NCI-H2081 treated with DMSO at 0.1 percent for 48 hours (cell line): ENCODE data around the gene CYTL1.
"Not testable (repeated sequence)": the region's sequence is repeated elsewhere in the genome, so short reads cannot be mapped to it uniquely, and the experiment has no call there.

Source experiments
- DNase-seq: peaks from one replicate; lab custom pipeline; 2025; lab: John Stamatoyannopoulos, UW

CYTL1 gene

DNA sequence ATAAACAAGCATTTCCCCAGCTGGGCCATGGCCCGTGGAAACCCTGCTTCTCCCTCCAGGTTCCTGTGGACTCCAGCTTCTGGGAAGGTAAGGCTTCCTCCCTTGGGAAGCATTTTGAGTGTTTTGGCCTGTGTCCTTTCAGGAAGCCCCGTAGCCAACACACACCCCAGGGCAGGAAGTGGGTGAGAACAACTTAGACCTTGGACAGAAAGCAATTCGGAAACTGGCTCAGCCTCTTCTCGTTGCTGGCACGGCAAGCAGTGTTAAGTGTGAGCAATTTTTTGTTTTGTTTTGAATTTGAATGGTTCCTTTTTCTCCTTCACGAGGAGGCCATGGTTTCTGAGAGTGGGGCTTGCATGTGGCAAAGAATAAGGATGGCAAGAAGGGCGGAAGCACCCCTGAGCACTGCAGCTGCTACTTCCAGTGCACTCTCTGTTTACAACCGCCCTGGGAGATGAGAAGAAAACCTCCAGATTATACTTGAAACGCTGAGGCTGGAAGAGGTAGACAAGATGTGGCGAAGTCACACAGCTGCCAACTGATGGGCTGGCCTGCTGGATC is 14.1 kb upstream of the CYTL1 start:
- no peak for DNase-seq

DNA sequence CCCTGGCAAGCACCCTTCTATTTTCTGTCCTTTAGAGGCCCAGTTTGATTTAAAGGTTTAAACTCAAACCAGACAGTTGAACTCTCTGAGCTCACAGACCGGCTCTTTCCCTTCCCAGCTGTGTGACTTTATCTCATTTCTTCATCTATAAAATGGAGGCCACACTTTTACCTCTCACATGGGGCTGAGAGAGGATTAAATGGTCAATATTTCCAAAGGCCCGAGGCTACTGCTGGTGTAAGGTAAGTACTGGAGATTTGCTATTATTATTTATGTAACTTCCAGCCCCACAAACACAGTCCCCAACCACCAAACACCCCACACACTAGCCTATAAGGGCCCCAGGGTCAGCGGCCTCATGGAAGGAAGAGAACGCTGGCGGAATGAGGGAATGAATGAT is 13.6 kb upstream of the CYTL1 start:
- DNase-seq: no peak

DNA sequence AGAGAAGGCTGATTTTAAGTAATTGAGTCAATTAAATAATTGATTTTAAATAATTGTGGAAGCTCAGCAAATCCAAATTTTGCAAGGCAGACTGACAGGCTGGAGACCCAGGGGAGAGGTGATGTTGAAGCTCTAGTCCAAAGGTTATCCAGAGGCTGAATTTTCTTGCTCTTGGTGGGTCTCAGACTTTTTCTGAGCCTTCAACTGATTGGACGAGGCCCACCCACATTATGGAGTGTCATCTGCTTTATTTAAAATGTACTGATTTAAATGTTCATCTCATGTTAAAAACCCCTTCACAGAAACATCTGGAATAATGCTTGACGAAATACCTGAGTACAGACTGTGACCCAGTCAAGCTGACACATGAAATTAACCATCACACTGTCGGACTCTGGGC is 11.7 kb upstream of the CYTL1 start:
- no peak for DNase-seq

DNA sequence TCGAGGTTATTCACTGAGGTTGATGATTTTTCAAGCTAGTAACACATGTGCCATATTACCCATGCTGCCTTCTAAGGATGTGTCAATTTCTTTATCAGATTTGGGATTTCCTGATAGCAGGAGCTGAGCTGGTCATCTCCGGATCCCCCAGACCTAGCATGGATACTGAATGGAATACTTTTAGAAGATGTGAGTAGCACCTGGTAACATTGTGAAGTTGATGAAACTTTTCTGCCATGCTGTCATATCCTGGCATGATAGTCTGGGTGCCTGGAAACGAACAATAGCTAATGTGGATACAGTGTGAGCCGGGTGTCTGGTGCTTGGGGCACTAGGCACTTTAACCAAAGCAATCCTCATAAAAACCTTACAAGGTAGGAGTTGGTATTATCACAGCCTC is 11.0 kb upstream of the CYTL1 start:
- no peak for DNase-seq

DNA sequence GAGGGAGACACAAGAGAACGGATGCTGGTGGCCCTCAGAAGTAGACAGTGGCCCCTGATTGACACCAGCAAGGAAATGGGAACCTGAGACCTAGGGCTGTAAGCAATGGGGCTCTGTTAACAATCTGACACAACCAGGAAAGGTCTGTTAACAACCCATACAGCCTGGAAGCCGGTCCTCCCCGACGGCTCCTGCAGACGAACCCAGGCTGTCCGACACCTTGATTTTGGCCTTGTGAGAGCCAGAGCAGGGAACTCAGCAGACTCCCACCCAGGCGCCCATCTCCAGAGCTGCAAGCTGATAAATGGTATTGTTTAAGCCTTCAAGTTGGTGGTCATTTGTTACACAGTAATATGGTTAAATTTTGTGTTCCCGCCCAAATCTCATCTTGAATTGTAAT is 10.2 kb upstream of the CYTL1 start:
- DNase-seq: no peak

DNA sequence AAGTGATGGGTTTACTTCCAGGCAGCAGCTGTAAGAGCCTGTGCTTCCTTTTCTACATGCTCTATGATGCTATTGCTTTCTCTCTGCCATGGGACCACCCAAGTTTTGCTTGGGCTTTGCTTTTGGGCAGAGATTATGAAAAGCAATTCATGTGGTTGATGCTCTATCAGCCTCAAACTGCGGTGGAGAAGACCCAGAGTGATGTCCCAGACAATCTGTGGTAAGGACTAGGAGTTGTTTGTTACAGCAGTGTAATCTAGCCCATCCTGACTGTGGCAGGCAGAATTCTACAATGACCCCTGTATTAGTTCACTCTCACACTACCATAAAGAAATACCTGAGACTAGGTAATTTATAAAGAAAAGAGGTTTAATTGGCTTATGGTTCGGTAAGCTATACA is 9.2 kb upstream of the CYTL1 start:
- DNase-seq: no peak

DNA sequence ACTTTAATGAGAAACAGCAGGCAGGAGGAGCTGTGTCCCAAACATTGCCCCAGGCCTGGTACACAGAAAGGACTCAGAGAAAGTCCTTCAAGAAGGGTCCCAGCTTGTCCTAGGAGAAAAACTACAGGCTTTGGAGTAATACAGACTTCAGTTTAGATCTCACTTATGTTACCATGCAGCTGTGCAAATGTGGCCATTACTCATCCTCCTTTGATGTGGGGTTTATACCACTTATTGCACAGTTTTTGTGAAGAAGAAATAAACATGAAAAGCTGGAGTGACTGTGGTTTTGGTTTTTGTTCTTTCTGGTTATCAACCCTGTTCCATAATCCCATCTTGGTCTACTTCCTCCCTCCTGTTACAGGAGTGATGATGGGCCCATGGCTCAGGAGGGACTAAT is 8.1 kb upstream of the CYTL1 start:
- DNase-seq: no peak

DNA sequence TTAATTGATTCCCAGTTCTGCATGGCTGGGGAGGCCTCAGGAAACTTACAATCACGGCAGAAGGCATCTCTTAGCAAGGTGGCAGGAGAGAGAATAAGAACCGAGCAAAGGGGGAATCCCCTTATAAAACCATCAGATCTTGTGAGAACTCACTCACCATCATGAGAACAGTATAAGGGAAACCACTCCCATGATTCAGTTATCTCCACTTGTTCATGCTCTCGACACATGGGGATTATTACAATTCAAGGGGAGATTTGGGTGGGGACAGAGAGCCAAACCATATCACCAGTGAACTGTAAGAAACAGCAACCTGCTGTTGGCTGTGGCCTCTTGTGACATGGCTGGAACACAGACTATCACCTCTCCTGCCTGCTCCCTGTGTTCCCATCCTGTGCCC is 7.1 kb upstream of the CYTL1 start:
- no peak for DNase-seq

DNA sequence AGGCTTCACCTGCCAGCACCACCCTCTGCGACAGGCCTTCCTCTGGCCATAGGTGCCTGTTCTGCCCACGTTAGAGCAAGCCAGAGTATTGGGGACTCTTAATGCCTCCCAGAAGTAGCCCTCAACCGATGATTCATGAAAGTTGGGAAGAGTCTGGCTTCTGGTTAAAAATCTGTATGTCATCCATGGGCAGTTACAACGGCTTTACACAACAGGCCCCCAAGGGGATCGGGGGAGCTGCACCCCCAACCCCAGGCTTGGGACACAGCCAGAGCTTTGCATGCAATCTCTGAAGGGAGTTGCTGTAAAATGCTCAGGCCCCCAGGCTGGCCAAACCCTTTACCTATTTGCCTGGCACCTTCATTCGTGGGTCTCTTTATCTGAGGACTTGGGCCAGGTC is 5.4 kb upstream of the CYTL1 start:
- DNase-seq: no peak

DNA sequence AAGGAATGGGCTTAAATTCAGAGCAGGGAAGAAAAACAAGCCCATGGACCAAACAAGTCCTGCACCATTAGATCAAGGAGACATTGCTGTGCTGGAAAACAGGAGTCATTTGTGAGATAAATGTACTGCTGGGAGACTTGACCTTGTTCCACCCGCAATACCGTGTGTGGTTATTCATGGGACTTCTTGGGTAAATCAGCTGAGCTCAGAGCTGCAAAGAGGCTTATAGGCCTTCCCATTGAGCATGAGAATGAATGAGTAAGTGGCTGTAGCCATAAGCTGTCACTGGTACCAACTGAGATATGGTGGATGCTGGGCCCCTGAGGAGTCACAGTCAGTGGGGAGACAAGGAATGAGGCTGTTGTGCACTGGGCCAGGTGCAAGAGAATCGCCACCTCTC is 2.3 kb upstream of the CYTL1 start:
- DNase-seq: no peak

DNA sequence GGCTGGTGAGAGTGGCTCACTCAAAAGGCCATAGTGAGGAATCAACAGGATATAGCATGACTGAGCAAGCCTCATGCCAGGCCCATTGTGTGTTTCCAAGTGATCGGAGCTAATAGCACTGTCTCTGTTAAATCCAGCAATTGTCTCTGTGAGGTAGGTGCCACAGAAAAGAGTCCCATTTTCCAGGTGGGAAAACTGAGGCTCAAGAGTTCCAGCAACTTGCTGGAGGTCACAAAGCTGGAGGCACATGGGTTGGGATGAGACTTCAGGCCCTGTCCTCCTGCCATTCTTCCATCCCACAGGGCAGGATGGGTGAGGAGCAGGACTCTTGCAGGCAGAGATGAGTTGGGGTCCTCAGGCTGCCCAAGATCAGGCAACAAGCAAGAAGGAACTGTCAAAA is 1.1 kb upstream of the CYTL1 start:
- DNase-seq: no peak

DNA sequence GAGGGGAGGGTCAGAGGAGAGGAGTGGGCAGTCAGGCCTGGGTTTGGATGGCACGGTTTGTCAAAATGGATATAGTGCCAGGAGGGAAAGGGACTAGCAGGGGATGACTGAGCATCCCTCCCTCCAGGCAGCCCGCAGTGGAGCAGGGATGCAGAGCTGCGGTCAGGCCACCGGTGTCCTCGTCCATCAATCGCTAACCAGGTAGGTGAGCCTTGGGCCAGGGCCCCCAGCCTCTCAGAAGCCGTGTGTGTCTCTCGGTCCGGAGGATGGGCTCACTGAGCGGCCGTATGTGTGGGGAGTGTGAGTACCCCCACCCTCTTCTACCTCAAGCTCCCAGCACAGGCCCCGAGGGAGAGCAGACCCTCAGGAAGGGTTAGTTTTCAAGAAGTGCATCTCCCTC is 538 bp upstream of the CYTL1 start:
- DNase-seq: no peak

DNA sequence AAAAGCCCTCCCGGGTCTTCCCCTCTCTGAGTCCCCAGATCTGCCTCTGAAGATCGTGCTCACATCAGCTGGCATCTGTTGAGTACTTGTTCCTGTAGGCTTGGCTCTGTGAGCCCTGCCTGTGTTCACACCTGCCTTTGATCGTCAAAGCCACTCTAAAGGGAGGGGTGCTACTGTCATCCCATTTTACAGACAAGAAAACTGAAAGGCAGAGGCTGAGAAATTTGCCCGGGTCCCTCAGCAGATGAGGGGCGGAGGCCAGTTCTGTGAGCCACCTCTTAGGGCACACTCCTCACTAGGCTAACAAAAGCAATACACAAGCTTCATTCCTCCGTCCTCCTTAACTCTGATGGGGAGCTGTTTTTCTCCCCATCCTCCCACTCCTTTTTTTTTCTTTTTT is 655 bp downstream of the CYTL1 start:
- no peak for DNase-seq

DNA sequence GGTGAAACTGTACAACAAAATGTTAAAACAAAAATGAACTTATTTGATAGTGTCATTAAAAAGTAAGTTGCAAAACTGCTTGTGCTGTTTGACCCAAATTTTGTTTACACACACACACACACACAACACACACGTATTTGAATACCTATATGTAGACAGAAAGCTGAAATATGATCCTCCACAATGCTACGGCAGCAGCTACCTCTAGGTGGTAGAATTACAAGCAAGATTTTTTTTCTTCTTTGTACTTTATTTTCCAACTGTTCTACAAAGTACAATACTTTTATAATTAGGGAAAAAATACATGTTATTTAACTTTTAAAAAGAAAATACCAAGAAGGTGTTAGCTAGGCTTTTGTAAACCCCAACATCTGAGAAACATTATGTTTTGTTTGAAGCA is 1.2 kb downstream of the CYTL1 start:
- no peak for DNase-seq

DNA sequence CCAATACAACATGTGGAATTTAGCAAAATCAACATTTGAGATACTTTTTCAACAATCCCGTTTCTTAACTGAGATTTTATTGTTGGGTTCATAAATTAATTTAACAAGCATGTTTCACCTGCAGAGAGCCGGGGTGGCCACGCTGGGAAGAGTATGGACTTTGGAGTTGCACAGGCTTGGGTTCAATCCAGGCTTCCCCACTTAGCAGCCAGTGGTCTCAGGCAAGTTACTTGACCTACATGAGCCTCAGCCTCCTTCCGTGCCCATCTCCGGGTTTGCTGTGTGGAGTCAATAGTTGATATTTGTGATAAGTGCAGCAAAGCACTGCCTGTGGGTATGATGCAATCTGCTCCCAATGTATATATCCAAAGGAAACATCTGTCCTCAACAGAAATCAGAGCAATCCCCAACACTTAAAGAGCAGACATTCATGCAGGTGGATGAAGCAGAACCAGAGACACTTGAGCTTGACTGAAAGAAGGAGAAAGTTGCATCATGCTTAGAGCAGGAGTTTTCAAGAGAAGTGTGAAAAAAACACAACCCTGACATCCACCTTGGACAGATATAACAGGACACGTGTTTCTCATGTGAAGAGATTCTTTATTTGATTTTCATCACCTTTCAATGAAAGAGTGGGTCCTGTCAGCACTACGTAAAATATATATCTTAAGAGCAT is 5.1 kb downstream of the CYTL1 start:
- no peak for DNase-seq

DNA sequence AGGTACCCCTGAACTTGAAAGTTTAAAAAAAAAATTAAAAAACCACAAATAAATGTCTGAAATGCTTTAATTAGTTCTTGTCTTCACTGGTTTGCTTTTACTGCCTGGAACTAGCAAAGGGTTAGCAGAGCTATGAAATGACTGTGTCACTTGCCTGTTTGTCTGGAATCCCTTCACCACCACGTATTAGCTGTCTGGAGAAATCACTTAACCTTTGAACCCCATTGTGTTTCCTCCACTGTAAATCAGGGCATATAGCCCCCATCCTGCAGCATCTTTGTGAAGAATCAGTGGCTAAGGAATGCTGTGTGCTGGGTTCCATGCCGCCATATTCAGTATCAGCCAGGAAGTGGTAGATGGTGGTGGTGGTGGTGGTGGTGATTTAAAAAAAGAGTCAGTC is 6.3 kb downstream of the CYTL1 start:
- DNase-seq: no peak

DNA sequence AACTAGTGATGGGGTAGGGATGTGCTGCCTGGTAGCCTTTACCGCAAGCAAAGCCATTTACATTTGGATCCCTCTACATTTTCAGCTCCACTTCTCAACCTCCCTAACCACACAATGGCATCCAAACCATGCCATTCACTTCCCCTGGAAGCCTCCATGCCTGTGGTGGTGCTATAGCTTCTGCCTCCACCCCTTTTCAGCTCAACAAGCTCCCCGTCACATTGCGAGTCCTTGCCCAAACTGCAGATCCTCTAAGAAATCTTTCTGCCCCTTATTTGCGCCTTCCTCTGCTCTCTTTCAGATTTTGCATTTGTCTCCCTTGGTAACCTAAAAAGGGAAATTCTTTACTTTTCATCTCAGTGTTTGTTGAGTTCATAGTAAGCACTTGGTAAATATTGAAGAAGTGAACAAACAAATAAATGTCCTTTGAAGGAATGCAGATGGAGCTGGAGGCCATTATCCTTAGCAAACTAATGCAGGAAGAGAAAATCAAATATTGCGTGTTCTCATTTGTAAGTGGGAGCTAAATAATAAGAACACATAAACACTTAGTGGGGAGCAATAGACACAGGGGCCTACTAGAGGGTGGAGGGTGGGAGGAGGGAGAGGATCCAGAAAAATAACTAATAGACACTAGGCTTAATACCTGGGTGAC is 6.9 kb downstream of the CYTL1 start:
- DNase-seq: no peak

DNA sequence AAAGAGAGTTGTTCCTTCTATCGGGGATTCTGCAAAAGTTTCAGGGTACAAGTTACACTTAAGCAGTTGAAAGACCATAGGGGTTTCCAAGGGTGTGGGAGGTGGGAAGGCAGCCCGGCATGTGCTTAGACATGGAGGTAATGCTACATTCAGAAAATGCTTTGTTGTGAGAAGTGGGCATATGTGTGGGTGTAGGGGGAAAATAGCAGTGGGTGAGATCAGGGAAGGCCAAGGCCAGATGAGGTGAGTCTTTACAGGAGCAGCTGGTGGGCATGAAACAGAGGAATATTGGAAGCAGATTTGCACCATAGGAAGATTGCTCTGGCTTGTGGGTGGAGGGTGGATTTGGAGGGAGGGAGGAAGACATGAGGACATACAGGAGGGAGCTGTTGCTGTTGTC is 8.3 kb downstream of the CYTL1 start:
- DNase-seq: no peak

DNA sequence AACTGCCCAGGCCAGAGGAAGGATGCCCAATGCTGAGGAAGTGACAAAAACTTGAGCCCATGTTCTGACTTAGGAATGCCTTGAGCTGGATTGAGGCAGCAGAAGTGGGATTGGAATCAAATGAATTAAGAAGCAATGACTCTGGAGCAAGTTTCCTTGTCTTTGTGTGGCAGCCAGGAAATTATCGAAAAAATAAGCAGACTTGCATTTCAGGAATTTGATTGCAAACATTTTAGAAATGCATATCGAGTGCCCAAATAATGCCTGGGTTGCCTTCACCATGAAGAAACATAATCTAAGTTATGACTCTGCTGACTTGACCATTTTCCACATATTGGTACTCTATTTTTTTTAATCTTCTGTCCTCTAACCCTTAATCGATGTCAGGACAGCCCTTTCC is 9.5 kb downstream of the CYTL1 start:
- DNase-seq: no peak

DNA sequence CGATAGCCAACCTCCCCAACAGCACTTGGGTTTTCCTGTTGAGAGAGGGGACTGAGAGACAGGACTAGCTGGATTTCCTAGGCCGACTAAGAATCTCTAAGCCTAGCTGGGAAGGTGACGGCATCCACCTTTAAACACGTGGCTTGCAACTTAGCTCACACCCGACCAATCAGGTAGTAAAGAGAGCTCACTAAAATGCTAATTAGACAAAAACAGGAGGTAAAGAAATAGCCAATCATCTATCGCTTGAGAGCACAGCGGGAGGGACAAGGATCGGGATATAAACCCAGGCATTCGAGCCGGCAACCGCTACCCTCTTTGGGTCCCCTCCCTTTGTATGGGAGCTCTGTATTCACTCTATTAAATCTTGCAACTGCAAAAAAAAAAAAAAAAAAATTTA is 12.3 kb downstream of the CYTL1 start:
- DNase-seq: not testable (repeated sequence)

DNA sequence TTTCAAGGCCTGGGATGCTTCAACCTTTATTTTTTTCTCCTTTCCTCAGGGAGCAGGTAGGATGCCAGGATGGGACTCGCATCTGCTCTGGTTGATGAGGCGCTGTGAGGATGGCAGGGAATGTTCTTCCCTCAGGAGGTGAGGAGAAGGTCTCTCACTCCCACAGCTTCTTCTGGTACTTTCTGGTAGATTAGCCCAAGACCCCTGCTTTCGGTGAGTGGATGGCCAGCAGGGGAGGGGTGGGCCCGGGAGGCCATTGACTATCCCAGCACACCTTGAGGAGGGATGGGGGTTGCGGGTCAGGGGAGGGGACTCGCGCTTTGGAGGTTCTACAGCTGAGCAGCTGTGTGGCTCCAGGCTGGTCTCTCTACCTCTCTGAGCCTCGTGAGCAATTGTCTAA is 14.8 kb downstream of the CYTL1 start:
- DNase-seq: no peak

DNA sequence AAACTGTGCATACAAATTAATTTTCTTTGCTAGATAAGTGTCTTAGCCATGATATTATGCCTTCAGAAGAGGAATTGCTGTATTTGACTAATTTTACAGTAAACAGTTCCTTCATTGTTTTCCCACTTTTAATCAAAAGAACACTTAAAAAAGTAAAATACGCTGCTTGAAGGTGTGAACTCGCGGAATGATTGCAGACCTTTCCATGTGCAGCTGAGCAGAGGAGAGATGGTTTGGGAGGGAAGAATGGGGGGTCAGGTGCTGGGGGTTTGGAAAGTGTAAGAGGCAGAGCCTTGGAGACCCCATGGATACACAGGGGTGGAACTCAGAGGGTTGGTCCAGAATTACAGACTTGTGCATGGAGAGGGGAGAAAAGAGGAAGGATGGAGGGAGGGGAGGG is 15.3 kb downstream of the CYTL1 start:
- DNase-seq: no peak

DNA sequence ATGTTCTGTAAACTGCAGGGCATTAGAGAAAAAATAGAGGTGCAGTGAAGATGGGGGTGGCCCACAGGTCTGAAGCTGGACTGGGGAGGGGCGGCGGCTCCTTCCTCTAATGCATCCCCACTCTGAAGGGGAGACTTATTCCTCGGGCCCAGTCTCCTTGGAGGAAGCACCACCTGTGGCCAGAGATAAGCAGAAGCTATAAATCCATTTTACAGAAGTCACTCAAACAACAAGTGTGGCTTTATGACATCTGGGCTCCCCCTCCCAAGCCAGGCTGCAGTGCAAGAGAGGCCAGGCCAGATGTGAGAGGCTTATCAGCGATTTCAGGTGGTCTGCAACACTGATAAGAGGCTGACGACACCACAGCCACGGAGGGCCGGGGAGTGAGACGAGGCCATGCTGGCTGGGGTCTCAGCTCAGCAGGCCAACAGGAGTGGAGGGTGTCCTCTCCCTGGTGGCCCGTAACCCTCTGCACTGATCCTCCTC is 15.8 kb downstream of the CYTL1 start:
- DNase-seq: no peak

DNA sequence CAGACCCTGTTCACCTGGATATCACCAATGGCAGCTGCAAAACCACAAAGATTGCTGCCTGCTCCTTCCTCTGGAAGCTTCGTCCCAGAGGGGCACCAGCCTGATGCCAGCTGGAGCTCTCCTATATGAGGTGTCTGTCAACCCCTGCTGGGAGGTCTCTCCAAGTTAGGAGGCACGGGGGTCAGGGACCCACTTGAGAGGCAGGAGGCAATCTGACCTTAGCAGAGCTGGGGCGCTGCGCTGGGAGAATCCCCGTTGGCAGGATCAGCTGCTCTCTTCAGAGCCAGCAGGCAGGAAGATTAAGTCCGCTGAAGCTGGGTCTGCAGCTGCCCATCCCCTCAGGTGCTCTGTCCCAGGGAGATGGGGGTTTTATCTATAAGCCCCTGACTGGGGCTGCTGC is 17.6 kb downstream of the CYTL1 start:
- not testable (repeated sequence) for DNase-seq
